GM18499 (cell line): ENCODE measurements around the gene ZNF526.
"Not testable (repeated sequence)": the region's sequence is repeated elsewhere in the genome, so short reads cannot be mapped to it uniquely, and the experiment has no call there.

ENCODE experiments used
- ATAC-seq: cut with Tn5 transposase; IDR thresholded peaks from one replicate; pipeline ENCODE4 v1.9.1; 2021; ENCODE audit warnings: moderate number of reproducible peaks; ENCODE audit not compliant: insufficient read depth, unreplicated experiment

Gene ZNF526

GRCh38 chr19:42255766-42256745 is 35.9 kb downstream of the ZNF526 start:
- no peak for ATAC-seq

DNA sequence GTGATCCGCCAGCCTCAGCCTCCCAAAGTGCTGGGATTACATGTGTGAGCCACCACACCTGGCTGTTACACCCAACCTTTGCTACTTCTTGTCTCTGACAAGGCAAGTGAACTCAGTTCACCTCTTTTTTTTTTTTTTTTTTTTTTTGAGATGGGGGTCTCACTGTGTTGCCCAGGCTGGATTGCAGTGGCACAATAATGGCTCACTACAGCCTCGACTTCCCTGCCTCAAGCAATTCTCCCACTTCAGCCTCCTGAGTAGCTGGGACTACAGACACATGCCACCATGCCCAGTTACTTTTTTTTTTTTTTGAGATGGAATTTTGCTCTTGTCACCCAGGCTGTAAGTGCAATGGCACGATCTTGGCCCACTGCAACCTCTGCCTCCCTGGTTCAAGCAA is 37.7 kb downstream of the ZNF526 start:
- not testable (repeated sequence) for ATAC-seq

DNA sequence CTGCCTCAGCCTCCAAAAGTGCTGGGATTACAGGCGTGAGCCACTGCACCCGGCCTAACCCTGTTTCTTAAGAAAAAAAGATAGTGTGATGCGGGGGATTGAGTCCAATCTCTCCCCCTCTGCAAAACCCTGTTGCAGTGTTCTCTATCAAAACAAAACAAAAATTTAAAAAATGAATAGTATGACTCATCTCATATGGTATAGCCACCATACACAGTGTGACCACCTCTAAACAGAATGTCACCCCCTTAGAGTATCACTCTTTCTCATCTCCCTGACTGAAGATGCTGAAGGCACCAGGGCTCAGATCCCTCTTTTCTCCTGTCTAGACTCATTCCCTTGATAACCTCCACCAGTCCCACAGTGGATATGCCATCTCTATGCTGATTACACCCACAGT is 41.7 kb downstream of the ZNF526 start:
- ATAC-seq = no peak

DNA sequence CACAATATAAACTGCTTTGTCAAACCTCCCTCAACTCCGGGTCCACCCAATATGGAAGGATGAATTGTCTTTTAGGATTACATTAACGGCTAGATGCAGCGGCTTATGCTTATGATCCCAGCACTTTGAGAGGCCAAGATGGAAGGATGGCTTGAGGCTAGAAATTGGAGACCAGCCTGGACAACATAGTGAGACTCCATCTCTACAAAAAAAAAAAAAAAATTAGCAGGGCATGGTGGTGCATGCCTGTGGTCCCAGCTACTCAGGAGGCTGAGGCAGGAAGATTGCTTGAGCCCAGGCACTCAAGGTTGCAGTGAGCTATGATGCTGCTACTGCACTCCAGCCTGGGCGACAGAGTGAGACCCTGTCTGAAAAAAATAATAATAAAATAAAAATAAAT is 46.0 kb downstream of the ZNF526 start:
- not testable (repeated sequence) for ATAC-seq

DNA sequence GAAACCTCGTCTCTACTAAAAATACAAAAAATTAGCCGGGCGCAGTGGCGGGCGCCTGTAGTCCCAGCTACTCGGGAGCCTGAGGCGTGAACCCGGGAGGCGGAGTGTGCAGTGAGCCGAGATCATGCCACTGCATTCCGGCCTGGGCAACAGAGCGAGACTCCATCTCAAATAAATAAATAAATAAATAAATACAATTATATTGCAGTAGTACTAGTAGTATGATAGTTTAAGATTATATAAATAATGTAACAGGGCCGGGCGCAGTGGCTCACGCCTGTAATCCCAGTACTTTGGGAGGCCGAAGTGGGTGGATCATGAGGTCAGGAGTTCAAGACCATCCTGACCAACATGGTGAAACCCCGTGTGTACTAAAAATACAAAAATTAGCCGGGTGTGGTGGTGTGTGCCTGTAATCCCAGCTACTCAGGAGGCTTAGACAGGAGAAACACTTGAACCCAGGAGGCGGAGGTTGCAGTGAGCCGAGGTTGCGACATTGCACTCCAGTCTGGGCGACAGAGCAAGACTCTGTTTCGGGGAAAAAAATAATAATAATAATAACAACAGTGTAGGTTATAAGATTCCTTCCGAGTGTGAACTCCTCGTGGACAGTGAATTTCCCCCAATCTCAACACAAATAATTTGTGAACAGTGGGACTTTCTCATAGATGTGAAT is 47.0 kb downstream of the ZNF526 start:
- ATAC-seq = not testable (repeated sequence)

DNA sequence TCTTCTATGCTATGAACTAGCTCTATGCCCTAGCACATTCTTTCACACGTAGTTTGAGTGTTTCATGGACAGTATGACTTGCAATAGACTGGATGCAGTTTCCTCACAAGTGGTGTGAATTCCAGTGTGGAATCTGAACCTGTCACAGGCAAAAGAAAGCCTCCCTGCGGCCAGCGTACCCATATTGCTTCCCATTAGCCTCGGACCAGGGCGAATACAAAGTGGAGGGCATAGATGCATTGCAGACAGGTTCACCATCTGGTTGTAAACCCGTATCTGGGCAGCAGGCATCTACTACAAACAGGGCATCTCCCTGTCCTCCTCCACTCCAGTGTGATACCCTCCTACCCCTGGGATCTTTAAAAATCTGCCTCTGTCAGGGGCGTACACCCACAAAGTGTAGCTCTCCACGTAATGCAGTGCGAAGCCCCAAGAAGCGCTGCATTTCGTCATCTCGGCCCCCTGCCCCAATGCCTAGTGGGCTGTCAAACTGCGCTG is 47.6 kb downstream of the ZNF526 start:
- ATAC-seq = no peak

DNA sequence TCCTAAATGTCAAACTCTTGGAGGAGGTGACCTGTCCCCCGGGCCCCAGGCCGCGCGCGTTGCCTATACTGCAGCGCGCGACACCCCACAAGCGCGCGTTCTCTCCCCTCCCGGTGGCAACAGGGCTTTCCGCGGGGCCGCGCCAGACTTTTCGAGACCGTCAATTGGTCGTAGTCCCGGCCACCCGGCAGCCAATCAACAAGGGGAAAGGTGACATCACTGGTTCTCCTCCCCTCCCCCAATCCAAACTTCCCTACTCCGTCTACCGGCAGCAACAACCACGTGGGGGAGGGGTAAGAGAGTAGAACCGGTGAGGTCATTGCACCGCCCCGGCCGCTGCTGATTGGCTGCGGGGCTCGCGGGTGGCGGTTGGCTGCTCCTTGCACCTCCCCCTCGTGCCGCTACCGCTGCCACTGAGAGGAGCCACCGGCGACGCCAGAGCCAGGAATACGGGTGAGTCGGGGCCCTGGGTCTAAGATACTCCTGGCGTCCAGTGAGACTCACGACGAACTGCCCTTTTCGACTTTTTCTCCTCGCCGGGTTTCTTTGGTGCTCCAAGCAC is 48.1 kb downstream of the ZNF526 start:
- ATAC-seq = peak; percentile 33

- peak; percentile 57 for ATAC-seq
Observed at GRCh38 chr19:42268704-42269477, 48.8 kb downstream of the ZNF526 start, which contains the start of gene CIC. Gene CIC (plus strand): TSS chr19:42269252. CDS start chr19:42271784, 2,532 bp downstream.

DNA sequence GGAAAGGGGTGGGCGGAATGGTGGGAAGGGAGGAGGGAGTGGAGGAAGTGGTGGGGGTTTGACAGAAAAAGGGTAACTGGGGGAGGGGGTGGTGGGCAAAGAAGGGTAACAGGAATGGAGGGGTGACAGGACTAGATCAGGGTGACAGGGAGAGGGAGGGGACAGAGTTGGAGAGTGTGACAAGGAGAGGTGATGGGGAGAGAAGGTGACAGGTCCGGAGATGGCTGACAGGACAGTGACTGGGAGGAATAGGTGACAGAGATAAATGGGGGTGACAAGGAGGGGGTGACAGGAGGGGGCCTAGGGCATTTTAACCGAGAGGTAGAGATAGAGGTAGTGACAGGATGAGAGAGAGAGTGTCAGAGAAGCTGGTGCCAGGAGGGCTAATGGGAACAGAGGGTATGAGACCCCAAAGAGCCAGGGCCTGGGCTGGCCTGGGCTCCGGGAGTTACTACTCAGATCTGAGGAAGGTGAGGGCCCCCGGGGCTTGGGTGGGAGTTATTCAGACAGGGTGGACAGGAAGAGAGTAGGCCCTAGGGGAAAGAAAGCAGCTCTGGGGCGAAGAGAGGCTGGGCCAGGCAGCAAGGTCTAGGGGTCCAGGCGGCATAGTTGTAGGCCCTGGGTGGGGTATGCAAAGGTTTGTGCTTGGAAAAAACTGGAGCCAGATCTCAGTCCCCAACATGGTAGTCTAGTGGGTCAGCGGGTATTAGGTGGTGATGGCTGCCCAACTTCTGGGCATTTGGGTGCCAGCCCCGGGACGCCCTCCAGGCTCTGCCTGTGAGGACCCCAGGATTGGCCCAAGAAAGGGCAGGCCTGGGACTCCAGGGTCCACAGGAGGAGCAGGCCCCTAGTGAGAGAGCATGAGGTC is 49.6 kb downstream of the ZNF526 start:
- no peak for ATAC-seq

DNA sequence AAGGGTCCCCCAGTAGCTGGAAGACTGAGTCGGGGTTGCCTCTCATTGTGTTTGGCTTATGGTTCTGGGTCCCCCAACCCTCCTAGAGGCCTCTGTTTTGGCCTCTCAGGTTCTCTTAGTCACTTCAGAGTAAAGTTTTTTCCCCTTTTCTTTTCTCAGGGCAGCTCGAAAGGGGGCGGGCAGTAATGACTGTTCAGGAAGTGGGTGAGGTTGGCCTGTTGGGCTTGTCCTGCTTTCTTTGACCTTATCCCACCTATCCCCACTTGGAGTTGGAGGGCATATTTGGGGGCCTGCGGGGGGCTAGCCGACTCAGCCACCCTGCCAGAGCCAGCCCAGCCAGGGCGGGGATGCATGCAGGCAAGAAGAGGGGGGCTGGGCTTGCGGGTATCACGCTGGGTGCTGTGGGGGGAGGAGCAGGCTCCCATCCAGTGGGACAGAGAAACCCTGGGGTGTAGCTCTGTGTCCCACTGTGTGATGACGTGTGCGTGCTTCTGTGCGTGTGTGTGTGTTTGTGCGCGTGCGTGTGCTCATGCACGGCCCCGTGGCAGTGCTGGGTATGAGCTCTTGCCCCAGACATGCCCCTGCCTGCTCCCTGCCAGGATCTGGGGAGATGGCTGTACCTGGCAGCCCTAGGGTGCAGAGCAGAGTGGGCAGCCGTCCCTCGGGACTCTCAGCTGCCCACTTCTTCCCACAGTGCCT is 50.4 kb downstream of the ZNF526 start:
- ATAC-seq = no peak

GRCh38 chr19:42271045-42271419 is 50.9 kb downstream of the ZNF526 start:
- no peak for ATAC-seq

- no peak for ATAC-seq
Observed at GRCh38 chr19:42271861-42272534, 51.9 kb downstream of the ZNF526 start.

- no peak for ATAC-seq
Observed at GRCh38 chr19:42272535-42272897, 52.4 kb downstream of the ZNF526 start.

GRCh38 chr19:42272989-42273406 is 52.9 kb downstream of the ZNF526 start:
- no peak for ATAC-seq

DNA sequence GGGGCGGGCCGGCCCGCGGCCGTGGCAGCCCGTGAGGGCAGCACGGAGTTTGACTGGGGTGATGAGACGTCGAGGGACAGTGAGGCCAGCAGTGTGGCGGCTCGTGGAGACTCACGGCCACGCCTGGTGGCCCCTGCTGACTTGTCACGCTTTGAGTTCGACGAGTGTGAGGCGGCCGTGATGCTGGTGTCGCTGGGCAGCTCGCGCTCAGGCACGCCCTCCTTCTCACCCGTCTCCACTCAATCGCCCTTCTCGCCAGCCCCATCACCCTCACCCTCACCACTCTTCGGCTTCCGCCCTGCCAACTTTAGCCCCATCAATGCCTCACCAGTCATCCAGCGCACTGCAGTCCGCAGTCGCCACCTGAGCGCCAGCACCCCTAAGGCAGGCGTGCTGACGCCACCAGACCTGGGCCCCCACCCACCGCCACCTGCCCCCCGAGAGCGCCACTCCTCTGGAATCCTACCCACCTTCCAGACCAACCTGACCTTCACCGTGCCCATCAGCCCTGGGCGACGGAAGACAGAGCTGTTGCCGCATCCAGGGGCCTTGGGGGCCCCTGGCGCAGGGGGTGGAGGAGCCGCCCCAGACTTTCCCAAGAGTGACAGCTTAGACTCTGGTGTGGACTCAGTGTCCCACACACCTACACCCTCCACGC is 53.4 kb downstream of the ZNF526 start:
- ATAC-seq = no peak

- no peak for ATAC-seq
Observed at GRCh38 chr19:42274065-42274682, 54.1 kb downstream of the ZNF526 start.

GRCh38 chr19:42275103-42275502 is 55.0 kb downstream of the ZNF526 start:
- ATAC-seq = no peak
